Common myeloid progenitor, CD34-positive (primary cell): ENCODE measurements around the gene CENPI. TPM values are rescaled to one million over a fixed set of nuclear protein-coding genes. Genes with fewer than 3 reads are reported as not detected.
"Not testable (repeated sequence)": the region's sequence is repeated elsewhere in the genome, so short reads cannot be mapped to it uniquely, and the experiment has no call there.

ENCODE experiments used
- CTCF ChIA-PET: fragments of 350-600 bp; sonication (Branson Sonifier 250); formaldehyde crosslinking; loops from one replicate; lab custom pipeline; 2021; ENCODE audit warnings: antibody characterized with exemption; lab: Charles Lee
- POLR2A ChIA-PET: fragments of 350-600 bp; sonication (Branson Sonifier 250); formaldehyde crosslinking; loops from one replicate; lab custom pipeline; 2021; ENCODE audit warnings: antibody characterized with exemption; lab: Charles Lee
- DNase-seq, 3 donors: peaks; one replicate each; pipeline versions ENCODE4 v3.0.0 to v3.0.0-alpha.2; 2013
- H3K27ac ChIP-seq, 2 experiments: 1 replicate in 1 of 2; 2 replicates in 1 of 2; pipeline ENCODE4 v1.7.0; 2013; ENCODE audit warnings: inconsistent platforms in 2 of 2, low read length in 2 of 2, mild to moderate bottlenecking in 2 of 2, low read depth in 1 of 2, moderate library complexity in 1 of 2; ENCODE audit not compliant: severe bottlenecking in 2 of 2, insufficient read depth in 1 of 2, poor library complexity in 1 of 2
- H3K27me3 ChIP-seq, 5 experiments: replicated peaks in 2 of 5; 1 replicate in 3 of 5; 2 replicates in 2 of 5; pipeline versions ENCODE4 v1.6.1 to v1.7.0; 2013; ENCODE audit warnings: low read length in 4 of 5, mild to moderate bottlenecking in 2 of 5, moderate library complexity in 2 of 5, inconsistent platforms in 1 of 5; ENCODE audit not compliant: insufficient read depth in 5 of 5, control insufficient read depth in 4 of 5
- H3K36me3 ChIP-seq, 4 experiments: 1 replicate in 2 of 4; 2 replicates in 2 of 4; pipeline versions ENCODE4 v1.6.1 to v1.7.0; 2013; ENCODE audit warnings: low read length in 3 of 4, control low read depth in 1 of 4, mild to moderate bottlenecking in 1 of 4; ENCODE audit not compliant: control insufficient read depth in 4 of 4, insufficient read depth in 4 of 4
- H3K4me1 ChIP-seq, 4 experiments: 1 replicate in 3 of 4; 2 replicates in 1 of 4; pipeline versions ENCODE4 v1.6.1 to v1.7.1; 2013; ENCODE audit warnings: low read length in 3 of 4, mild to moderate bottlenecking in 3 of 4, control low read depth in 1 of 4, inconsistent platforms in 1 of 4, moderate library complexity in 1 of 4; ENCODE audit not compliant: control insufficient read depth in 4 of 4, insufficient read depth in 4 of 4; ENCODE audit errors: control extremely low read depth in 1 of 4
- H3K4me3 ChIP-seq, 7 experiments: 1 replicate in 4 of 7; 2 replicates in 3 of 7; pipeline versions ENCODE4 v1.5.1 to v1.7.0; 2013; ENCODE audit warnings: mild to moderate bottlenecking in 7 of 7, low read length in 6 of 7, moderate library complexity in 6 of 7, inconsistent platforms in 2 of 7, low read depth in 2 of 7, control low read depth in 1 of 7; ENCODE audit not compliant: insufficient read depth in 4 of 7, control insufficient read depth in 1 of 7; ENCODE audit errors: extremely low read depth in 1 of 7
- H3K9me3 ChIP-seq, 5 experiments: 1 replicate in 4 of 5; 2 replicates in 1 of 5; pipeline versions ENCODE4 v1.6.1 to v1.7.1; 2013; ENCODE audit warnings: low read length in 4 of 5, mild to moderate bottlenecking in 2 of 5, inconsistent platforms in 1 of 5, low read depth in 1 of 5, moderate library complexity in 1 of 5; ENCODE audit not compliant: control insufficient read depth in 4 of 5, insufficient read depth in 2 of 5; ENCODE audit errors: control extremely low read depth in 1 of 5
- WGBS: methylation state at CpG from one replicate; pipeline ENCODE4 v1.1.5; 2013; ENCODE audit not compliant: insufficient coverage; 5-methylcytosine and 5-hydroxymethylcytosine counted together
- polyA plus RNA-seq: library from polyadenylated mRNA; unstranded; fragments of 120-200 nt; gene quantifications from one replicate; pipeline ENCODE4 v1.2.1, GENCODE V29; 2013

The CENPI gene, protein sequence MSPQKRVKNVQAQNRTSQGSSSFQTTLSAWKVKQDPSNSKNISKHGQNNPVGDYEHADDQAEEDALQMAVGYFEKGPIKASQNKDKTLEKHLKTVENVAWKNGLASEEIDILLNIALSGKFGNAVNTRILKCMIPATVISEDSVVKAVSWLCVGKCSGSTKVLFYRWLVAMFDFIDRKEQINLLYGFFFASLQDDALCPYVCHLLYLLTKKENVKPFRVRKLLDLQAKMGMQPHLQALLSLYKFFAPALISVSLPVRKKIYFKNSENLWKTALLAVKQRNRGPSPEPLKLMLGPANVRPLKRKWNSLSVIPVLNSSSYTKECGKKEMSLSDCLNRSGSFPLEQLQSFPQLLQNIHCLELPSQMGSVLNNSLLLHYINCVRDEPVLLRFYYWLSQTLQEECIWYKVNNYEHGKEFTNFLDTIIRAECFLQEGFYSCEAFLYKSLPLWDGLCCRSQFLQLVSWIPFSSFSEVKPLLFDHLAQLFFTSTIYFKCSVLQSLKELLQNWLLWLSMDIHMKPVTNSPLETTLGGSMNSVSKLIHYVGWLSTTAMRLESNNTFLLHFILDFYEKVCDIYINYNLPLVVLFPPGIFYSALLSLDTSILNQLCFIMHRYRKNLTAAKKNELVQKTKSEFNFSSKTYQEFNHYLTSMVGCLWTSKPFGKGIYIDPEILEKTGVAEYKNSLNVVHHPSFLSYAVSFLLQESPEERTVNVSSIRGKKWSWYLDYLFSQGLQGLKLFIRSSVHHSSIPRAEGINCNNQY
- polyA plus RNA-seq, result 1.3 TPM

DNA sequence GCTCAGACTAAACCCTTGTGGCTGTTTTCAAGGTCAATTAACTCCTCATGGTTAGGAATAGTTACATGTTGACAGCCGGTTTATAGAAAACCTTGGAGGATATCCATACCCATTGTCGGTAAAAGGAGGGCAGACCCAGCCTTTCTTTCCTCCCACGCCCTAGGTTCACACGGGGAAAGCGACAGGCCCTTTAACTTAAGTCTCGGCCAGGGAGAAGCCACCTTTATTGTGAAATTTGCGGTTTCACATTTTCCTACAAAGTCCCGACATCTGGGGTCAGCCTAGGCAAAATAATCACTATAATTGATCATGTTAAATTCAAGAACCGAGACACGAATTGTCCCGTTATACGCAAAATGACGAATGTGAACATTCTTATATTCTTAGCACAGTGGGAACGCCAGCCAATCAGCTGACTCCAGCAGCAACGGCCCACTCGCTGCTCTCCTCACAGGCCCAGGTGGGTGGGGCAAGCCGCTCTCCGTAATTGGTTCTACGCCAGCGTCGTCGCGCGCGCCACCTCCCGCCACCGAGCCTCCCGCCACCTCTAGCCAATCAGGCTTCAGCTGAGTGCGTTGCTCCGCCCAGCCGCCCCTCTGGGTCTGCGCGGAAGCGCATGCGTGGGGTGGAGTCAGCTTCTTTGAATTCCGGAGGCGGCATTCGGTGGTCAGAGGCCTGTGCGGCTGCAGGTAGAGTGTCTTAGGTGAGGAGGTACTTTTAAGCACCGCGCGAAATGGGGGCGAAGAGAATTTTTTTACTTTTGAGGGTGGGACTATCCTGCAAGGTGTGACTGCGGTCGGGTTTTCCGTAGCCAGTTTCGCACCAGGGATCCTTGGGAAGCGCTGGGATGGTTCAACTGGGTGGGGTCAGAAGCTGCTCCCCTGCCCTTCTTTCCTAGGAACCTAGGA, at the start of gene CENPI:
CENPI (plus strand) TSS at position 659 of the 908 bp plus-strand sequence. CDS start 2,867 bp downstream, outside the sequence.
- H3K9me3 ChIP-seq, result no peaks in the 10 kb centered on the region
- H3K27ac ChIP-seq, result peak within 1 kb of the TSS; percentile 76 to 92
- H3K4me3 ChIP-seq, result peak within 1 kb of the TSS; percentile 17 to 85 (median 73)
- H3K27me3 ChIP-seq, result no peaks in the 10 kb centered on the region
- DNase-seq, result peak; percentile 91 to 96 (median 95)
- ChIA-PET POLR2A (no interaction called here), CTCF (interaction anchor here (0.8 kb wide), 1 partner anchor 40 kb away, joined by 3 read pairs; no protein-coding TSS in a partner anchor)
- 36% methylated on average over 41 of the region's 48 CpGs for WGBS
- peaks cover 0 to 11% (median 4%) of the 10 kb centered on the region in 4 experiments for H3K4me1 ChIP-seq
- peaks cover 0 to 4% (median 0%) of the 10 kb centered on the region in 4 experiments for H3K36me3 ChIP-seq

- Histone ChIP-seq H3K27me3 (peaks cover 0 to 9% (median 0%) of the 10 kb centered on the region in 5 experiments), H3K4me3 (peak overlapping the region; percentile 31 to 87 (median 64)), H3K27ac (peak overlapping the region; percentile 80 to 88), H3K9me3 (no peaks in the 10 kb centered on the region), H3K36me3 (no peaks in the 10 kb centered on the region), H3K4me1 (peaks cover 2 to 5% (median 3%) of the 10 kb centered on the region in 4 experiments)
- DNase-seq, result no peak
- CTCF ChIA-PET, result no interaction called here
- POLR2A ChIA-PET, result no interaction called here
- WGBS, result 46% methylated on average over 5 of the region's 5 CpGs
Measured at GRCh38 chrX:101051153-101051548, 46.9 kb upstream of the CENPI start.

- POLR2A ChIA-PET, result no interaction called here
- no peaks in the 10 kb centered on the region for H3K9me3 ChIP-seq
- peaks cover 0 to 9% (median 0%) of the 10 kb centered on the region in 5 experiments for H3K27me3 ChIP-seq
- no peaks in the 10 kb centered on the region for H3K36me3 ChIP-seq
- peak; percentile 87 to 95 (median 93) for DNase-seq
- CTCF ChIA-PET, result no interaction called here
- peak within 1 kb of the TSS; percentile 31 to 87 (median 64) for H3K4me3 ChIP-seq
- H3K4me1 ChIP-seq, result peaks cover 2 to 5% (median 3%) of the 10 kb centered on the region in 4 experiments
- WGBS, result 34% methylated on average over 31 of the region's 43 CpGs
- peak within 1 kb of the TSS; percentile 80 to 88 for H3K27ac ChIP-seq
Measured at GRCh38 chrX:101051549-101052302, 46.3 kb upstream of the CENPI start, which contains the start of gene TRMT2B. TRMT2B (minus strand) TSS chrX:101052111; CDS start chrX:101042289, 9,822 bp downstream.

DNA sequence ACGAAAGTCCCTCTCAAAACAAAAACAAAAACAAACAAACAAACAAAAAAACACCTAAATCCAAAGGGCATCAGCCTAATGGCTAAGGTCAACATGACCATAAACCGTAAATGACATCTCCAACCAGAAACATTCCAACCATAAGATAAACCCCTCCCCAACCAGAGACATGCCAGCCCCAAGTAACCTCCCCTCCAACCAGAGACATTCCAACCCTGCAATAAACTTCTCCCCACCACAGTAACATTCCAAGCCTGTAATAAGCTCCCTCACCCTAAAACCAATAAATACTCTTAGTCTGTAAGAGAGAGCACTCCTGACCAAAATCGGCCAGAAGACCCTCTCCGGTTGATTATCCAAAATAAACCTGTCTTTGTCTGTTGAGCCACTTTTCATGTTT, 41.5 kb upstream of the CENPI start:
- CTCF ChIA-PET, H3K4me3 ChIP-seq, H3K4me1 ChIP-seq, H3K36me3 ChIP-seq, H3K27me3 ChIP-seq, H3K9me3 ChIP-seq, POLR2A ChIA-PET, H3K27ac ChIP-seq, DNase-seq: not testable (repeated sequence)
- WGBS, result 100% methylated on average over 3 of the region's 4 CpGs

- no CpG with 5 or more reads among the region's 3 CpGs for WGBS
- H3K4me3 ChIP-seq, result no peak overlapping the region
- DNase-seq, result peak; percentile 5 to 55 (median 47)
- H3K36me3 ChIP-seq, result no peaks in the 10 kb centered on the region
- peaks cover 0 to 2% (median 0%) of the 10 kb centered on the region in 4 experiments for H3K4me1 ChIP-seq
- no peaks in the 10 kb centered on the region for H3K27me3 ChIP-seq
- ChIA-PET CTCF (interaction anchor here (0.6 kb wide), 1 partner anchor 41 kb away, joined by 3 read pairs; the partner anchor contains the start of gene CENPI), POLR2A (no interaction called here)
- no peak overlapping the region for H3K27ac ChIP-seq
- H3K9me3 ChIP-seq, result no peaks in the 10 kb centered on the region
Measured at GRCh38 chrX:101057093-101057714, 40.8 kb upstream of the CENPI start.

DNA sequence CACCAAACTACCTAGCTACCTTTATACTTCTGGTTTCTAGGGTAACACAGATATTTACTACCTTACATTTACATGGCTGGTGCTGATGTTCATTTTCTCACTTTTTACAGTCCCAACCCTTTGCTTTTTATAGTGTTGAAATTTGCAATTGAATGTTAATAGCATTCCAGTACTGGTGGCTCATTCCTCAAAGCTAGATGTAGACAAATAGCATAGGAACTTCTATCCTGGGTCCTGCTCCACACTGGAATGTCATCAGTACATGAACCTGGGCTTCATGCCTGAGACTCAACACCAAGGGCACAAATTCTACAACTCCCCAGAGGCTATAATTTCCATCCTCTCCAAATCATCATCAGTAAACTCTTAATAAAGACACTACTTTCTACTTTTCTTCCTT, 35.8 kb upstream of the CENPI start:
- DNase-seq, result no peak
- no peaks in the 10 kb centered on the region for H3K4me1 ChIP-seq
- CTCF ChIA-PET, result no interaction called here
- H3K27ac ChIP-seq, result no peak overlapping the region
- no peaks in the 10 kb centered on the region for H3K9me3 ChIP-seq
- POLR2A ChIA-PET, result no interaction called here
- H3K4me3 ChIP-seq, result no peak overlapping the region
- H3K27me3 ChIP-seq, result no peaks in the 10 kb centered on the region
- H3K36me3 ChIP-seq, result no peaks in the 10 kb centered on the region
